ACC112 (cell line): Measurements from ENCODE around the gene C5orf15.

ENCODE experiments used
- H2AFZ ChIP-seq: fragments of 200-600 bp; sonication (generic); one replicate; pipeline ENCODE4 v1.6.0; 2017; ENCODE audit warnings: antibody characterized with exemption, low read length; ENCODE audit not compliant: unreplicated experiment
- H3K27ac ChIP-seq: fragments of 200-600 bp; sonication (generic); 2 replicates; pipeline ENCODE4 v1.5.1; 2014; ENCODE audit warnings: low read depth, mild to moderate bottlenecking, antibody characterized with exemption, low read length, moderate library complexity
- H3K27me3 ChIP-seq: fragments of 200-600 bp; sonication (generic); 2 replicates; pipeline ENCODE4 v1.6.1; 2014; ENCODE audit warnings: mild to moderate bottlenecking, antibody characterized with exemption, low read length, moderate library complexity, mixed read lengths; ENCODE audit not compliant: insufficient read depth
- H3K36me3 ChIP-seq: fragments of 200-600 bp; sonication (generic); 2 replicates; pipeline ENCODE4 v1.6.1; 2016; ENCODE audit warnings: mild to moderate bottlenecking, antibody characterized with exemption, low read length, moderate library complexity, mixed read lengths; ENCODE audit not compliant: insufficient read depth
- H3K4me1 ChIP-seq: fragments of 200-600 bp; sonication (generic); one replicate; pipeline ENCODE4 v1.6.1; 2016; ENCODE audit warnings: low read length, mixed read lengths; ENCODE audit not compliant: insufficient read depth, unreplicated experiment, control insufficient read depth
- H3K4me3 ChIP-seq: fragments of 200-600 bp; sonication (generic); 2 replicates; pipeline ENCODE4 v1.5.1; 2014; ENCODE audit warnings: mild to moderate bottlenecking, low read depth, low read length
- H3K79me2 ChIP-seq: fragments of 200-600 bp; sonication (generic); one replicate; pipeline ENCODE4 v1.6.0; 2016; ENCODE audit warnings: low read length; ENCODE audit not compliant: control insufficient read depth, unreplicated experiment, insufficient read depth

Gene C5orf15

GRCh38 chr5:133906303-133906702 lies 62.1 kb downstream of the C5orf15 start:
- no peaks in the 10 kb centered on the region for H3K27me3 ChIP-seq
- H3K36me3 ChIP-seq, result no peaks in the 10 kb centered on the region
- no peaks in the 10 kb centered on the region for H3K4me1 ChIP-seq
- H3K4me3 ChIP-seq, result no peak overlapping the region
- no peak overlapping the region for H2AFZ ChIP-seq
- no peaks in the 10 kb centered on the region for H3K79me2 ChIP-seq
- H3K27ac ChIP-seq, result no peak overlapping the region
